SU-DHL-6 (cell line): Measurements from ENCODE around the gene LRRC10B.

ENCODE experiments used
- H2AFZ ChIP-seq: fragments of 200-600 bp; sonication (generic); 2 replicates; pipeline ENCODE4 v1.6.1; 2014; ENCODE audit warnings: low read depth, mild to moderate bottlenecking, moderate library complexity, mixed read lengths, antibody characterized with exemption, low read length; ENCODE audit not compliant: severe bottlenecking
- H3F3A ChIP-seq: fragments of 200-600 bp; shearing (Covaris generic); 2 replicates; pipeline ENCODE4 v1.6.0; 2016; ENCODE audit warnings: antibody characterized with exemption, mild to moderate bottlenecking; ENCODE audit not compliant: insufficient read depth
- H3K27ac ChIP-seq: fragments of 200-600 bp; sonication (generic); 2 replicates; pipeline ENCODE4 v1.5.1; 2016; ENCODE audit warnings: low read depth, mild to moderate bottlenecking, low read length, moderate library complexity, mixed read lengths
- H3K27me3 ChIP-seq: fragments of 200-600 bp; sonication (generic), shearing (Covaris generic); 2 replicates; pipeline ENCODE4 v1.6.0; 2014; ENCODE audit warnings: mild to moderate bottlenecking, low read length
- H3K36me3 ChIP-seq: fragments of 200-600 bp; sonication (generic); 2 replicates; pipeline ENCODE4 v1.6.1; 2014; ENCODE audit warnings: mild to moderate bottlenecking, low read length, mixed read lengths
- H3K4me2 ChIP-seq: fragments of 300-600, 200-600 bp; shearing (Covaris generic), sonication (generic); 2 replicates; pipeline ENCODE4 v1.6.0; 2014; ENCODE audit warnings: low read length, low read depth, mild to moderate bottlenecking; ENCODE audit not compliant: poor library complexity, severe bottlenecking
- H3K4me3 ChIP-seq: fragments of 200-600 bp; sonication (generic); 2 replicates; pipeline ENCODE4 v1.5.1; 2014; ENCODE audit warnings: antibody characterized with exemption, low read length, mild to moderate bottlenecking, mixed read lengths; ENCODE audit not compliant: insufficient read depth, poor library complexity, severe bottlenecking
- H3K79me2 ChIP-seq: fragments of 200-600 bp; sonication (generic); 2 replicates; pipeline ENCODE4 v1.6.1; 2014; ENCODE audit warnings: mild to moderate bottlenecking, low read length, moderate library complexity; ENCODE audit not compliant: insufficient read depth
- H3K9ac ChIP-seq: fragments of 200-600 bp; sonication (generic); 2 replicates; pipeline ENCODE4 v1.7.0; 2014; ENCODE audit warnings: mild to moderate bottlenecking, low read length
- H3K9me2 ChIP-seq: fragments of 200-600 bp; sonication (generic); replicated peaks from 2 replicates; pipeline ENCODE4 v1.6.1; 2014; ENCODE audit warnings: low read length; ENCODE audit not compliant: insufficient read depth
- H3K9me3 ChIP-seq: fragments of 200-600 bp; sonication (generic); 2 replicates; pipeline ENCODE4 v1.6.1; 2014; ENCODE audit warnings: low read length, mixed read lengths; ENCODE audit not compliant: insufficient read depth
- H4K20me1 ChIP-seq: fragments of 200-600 bp; sonication (generic); 2 replicates; pipeline ENCODE4 v1.6.1; 2014; ENCODE audit warnings: low read depth, mild to moderate bottlenecking, antibody characterized with exemption, low read length, moderate library complexity, mixed read lengths
- CTCF ChIP-seq: fragments of 200-600 bp; sonication (generic); IDR thresholded peaks from one replicate; pipeline ENCODE4 v1.5.1; 2017; ENCODE audit warnings: antibody characterized with exemption, mild to moderate bottlenecking, low read length, moderate library complexity; ENCODE audit not compliant: insufficient read depth, poor library complexity, severe bottlenecking
- EZH2phosphoT487 ChIP-seq: fragments of 200-600 bp; sonication (generic), shearing (Covaris generic); conservative IDR thresholded peaks from 2 replicates; pipeline ENCODE4 v1.6.1; 2018; ENCODE audit warnings: mild to moderate bottlenecking, antibody characterized with exemption, low read length, moderate library complexity, mixed read lengths

Gene LRRC10B

GRCh38 chr11:61509043-61510029 is 787 bp downstream of the LRRC10B start:
- Histone ChIP-seq H3K9me3 (no peaks in the 10 kb centered on the region), H3K4me3 (no peak overlapping the region), H3K4me2 (no peak overlapping the region), H3F3A (no peaks in the 10 kb centered on the region), H3K79me2 (no peaks in the 10 kb centered on the region), H3K27ac (no peak overlapping the region), H4K20me1 (no peaks in the 10 kb centered on the region), H3K36me3 (no peaks in the 10 kb centered on the region), H3K9me2 (no peaks in the 10 kb centered on the region), H3K27me3 (no peaks in the 10 kb centered on the region), H3K9ac (no peak overlapping the region), H2AFZ (no peak overlapping the region)
- TF ChIP-seq CTCF = no peak
- no peak for TF ChIP-seq EZH2phosphoT487

GRCh38 chr11:61510166-61510919 is 1.8 kb downstream of the LRRC10B start:
- no peaks in the 10 kb centered on the region for H3K9me2 ChIP-seq
- no peak overlapping the region for H3K27ac ChIP-seq
- H3K9ac ChIP-seq = no peak overlapping the region
- H4K20me1 ChIP-seq = no peaks in the 10 kb centered on the region
- H2AFZ ChIP-seq = no peak overlapping the region
- H3K4me3 ChIP-seq = no peak overlapping the region
- no peak for TF ChIP-seq CTCF
- H3K36me3 ChIP-seq = no peaks in the 10 kb centered on the region
- H3F3A ChIP-seq = no peaks in the 10 kb centered on the region
- H3K79me2 ChIP-seq = no peaks in the 10 kb centered on the region
- H3K9me3 ChIP-seq = no peaks in the 10 kb centered on the region
- H3K4me2 ChIP-seq = no peak overlapping the region
- no peaks in the 10 kb centered on the region for H3K27me3 ChIP-seq

DNA sequence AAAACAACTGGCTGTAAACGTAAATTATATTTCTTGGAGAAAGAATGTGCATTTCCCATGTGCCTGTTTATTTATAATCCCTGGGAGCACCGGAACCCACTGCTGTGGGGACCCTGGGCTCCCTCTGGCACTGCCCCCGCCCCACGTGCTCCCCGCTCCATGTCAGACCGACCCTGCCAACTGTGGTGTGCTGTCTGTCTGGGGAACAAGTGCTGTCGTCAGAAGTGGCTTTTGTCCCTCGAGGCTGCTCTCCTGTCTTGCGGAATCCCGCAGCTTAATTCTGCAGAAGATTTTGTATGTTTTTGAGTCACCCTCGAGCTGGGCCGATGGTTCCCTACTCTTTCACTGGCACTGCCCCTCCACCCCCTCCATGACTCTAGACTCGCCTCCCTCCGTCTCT is 2.4 kb downstream of the LRRC10B start:
- no peak overlapping the region for H3K9ac ChIP-seq
- no peaks in the 10 kb centered on the region for H3K27me3 ChIP-seq
- no peak overlapping the region for H3K4me3 ChIP-seq
- no peak overlapping the region for H3K27ac ChIP-seq
- no peaks in the 10 kb centered on the region for H4K20me1 ChIP-seq
- H2AFZ ChIP-seq = no peak overlapping the region
- no peaks in the 10 kb centered on the region for H3K36me3 ChIP-seq
- no peak for TF ChIP-seq EZH2phosphoT487
- no peak for TF ChIP-seq CTCF
- H3K79me2 ChIP-seq = no peaks in the 10 kb centered on the region
- H3K9me3 ChIP-seq = no peaks in the 10 kb centered on the region
- H3K4me2 ChIP-seq = no peak overlapping the region
- H3F3A ChIP-seq = no peaks in the 10 kb centered on the region
- H3K9me2 ChIP-seq = no peaks in the 10 kb centered on the region
